Stimulated activated CD8-positive, alpha-beta memory T cell treated with anti-CD3 and anti-CD28 coated beads, Interleukin-2, amount 100 ng/mL, for 48 hours (primary cell): ENCODE measurements around the gene CMTM2.
"Not testable (repeated sequence)": the region's sequence is repeated elsewhere in the genome, so short reads cannot be mapped to it uniquely, and the experiment has no call there.

ENCODE experiments used
- DNase-seq, 2 donors: peaks; one replicate each; pipeline ENCODE4 v3.0.0-alpha.2; 2020; ENCODE audit warnings: low read depth in 2 of 2

The CMTM2 gene

DNA sequence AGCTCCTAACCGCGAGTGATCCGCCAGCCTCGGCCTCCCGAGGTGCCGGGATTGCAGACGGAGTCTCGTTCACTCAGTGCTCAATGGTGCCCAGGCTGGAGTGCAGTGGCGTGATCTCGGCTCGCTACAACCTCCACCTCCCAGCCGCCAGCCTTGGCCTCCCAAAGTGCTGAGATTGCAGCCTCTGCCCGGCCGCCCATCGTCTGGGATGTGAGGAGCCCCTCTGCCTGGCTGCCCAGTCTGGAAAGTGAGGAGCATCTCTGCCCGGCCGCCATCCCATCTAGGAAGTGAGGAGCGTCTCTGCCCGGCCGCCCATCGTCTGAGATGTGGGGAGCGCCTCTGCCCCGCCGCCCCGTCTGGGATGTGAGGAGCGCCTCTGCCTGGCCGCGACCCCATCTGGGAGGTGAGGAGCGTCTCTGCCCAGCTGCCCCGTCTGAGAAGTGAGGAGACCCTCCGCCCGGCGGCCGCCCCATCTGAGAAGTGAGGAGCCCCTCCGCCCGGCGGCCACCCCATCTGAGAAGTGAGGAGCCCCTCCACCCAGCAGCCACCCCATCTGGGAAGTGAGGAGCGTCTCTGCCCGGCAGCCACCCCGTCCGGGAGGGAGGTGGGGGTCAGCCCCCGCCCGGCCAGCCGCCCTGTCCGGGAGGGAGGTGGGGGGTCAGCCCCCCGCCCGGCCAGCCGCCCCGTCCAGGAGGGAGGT, 51.4 kb downstream of the CMTM2 start:
- not testable (repeated sequence) for DNase-seq

DNA sequence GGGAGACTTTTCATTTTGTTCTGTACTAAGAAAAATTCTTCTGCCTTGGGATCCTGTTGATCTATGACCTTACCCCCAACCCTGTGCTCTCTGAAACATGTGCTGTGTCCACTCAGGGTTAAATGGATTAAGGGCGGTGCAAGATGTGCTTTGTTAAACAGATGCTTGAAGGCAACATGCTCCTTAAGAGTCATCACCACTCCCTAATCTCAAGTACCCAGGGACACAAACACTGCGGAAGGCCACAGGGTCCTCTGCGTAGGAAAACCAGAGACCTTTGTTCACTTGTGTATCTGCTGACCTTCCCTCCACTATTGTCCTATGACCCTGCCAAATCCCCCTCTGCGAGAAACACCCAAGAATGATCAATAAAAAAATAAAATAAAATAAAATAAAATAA, 52.3 kb downstream of the CMTM2 start:
- not testable (repeated sequence) for DNase-seq

DNA sequence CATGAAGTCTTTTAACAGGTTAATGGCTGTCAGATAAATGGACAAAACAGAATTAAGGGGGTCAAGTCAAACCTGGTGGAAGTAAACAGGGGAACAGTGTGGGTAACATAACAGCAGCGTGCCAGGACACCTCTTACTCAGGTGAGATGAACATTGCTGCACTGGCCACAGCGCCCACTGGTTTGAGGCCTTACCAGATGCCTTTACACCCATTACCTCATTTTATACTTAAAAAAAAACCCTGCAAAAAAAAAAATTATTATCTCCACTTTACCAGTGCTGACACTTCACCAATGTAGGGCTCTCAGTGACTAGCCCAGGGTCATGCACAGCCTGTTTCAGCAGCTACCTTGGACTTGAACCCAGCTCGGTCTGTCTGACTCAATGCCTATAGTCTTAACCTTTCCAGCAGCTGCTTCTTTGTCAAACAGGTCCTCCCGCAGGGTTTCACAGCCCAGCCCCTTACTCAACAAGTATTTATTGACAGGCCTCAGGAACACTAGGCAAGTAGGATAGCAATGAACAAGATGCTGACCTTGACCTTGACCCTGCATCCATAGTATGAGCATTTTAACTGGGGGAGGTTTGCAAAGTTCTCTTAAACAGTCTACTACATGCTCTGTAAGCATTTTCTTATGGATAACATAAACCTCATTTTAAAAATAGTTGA, 55.4 kb downstream of the CMTM2 start:
- DNase-seq: no peak

DNA sequence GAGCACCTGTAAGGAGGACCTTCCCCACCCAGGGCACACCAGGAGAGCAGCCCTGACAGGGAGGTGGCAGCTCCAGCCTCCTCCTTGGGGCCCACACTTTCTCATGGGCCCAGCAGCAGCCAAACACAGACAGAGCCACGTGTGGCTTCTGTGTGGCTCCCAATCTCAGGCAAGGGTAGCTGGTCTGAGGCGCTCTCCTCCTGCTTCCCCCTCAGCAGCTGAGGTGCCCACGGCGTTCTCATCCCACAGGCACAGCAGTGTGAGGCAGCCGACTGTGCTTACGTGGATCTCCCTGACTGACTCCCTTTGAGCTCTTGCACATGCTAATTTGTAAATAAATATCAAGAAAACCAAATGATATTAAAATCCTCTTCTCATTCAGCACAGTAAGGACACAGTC, 56.1 kb downstream of the CMTM2 start:
- DNase-seq: no peak

DNA sequence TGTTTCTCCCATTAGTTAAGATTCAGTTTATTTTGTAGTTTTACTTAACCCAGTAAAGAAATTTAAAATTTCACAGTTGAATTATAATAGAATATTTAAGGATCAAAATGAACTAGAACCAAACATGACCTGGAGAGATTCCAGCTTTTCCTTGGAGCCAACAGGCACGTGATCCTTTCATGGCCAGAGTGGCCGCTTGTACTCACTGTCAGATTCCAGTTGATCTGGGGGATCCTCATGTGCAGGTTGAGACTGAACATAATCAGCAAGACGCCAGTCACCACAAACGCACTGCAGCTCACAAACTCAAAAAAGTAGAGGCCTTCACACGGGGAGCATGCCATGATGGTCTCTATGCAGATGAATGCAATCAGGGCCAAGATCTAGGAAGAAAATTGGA, 56.9 kb downstream of the CMTM2 start:
- no peak for DNase-seq

DNA sequence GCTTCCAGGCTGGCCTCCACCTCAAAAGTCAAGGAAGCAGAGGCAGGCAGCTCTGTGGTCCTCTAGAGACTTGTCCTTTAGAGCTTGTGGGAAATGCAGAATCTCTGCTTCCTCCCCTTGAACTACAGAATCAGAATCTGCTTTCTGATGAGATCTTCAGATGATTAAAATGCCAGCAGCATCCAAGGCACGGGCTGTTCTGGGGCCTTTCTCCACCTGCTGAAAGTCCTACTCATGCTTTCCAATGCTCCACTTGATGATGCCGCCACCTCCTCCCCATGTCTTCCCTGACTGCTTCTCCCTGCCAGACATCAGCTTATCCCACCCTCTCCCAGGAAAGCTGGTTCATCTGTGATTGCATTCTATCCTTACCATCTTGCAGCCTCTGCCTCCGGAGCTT, 58.5 kb downstream of the CMTM2 start:
- DNase-seq: no peak
